ENCODE data around the gene LIPN.

The LIPN gene

GRCh38 chr10:88803641-88804040 lies 43.8 kb downstream of the LIPN start:
- H4K20me1 ChIP-seq (ENCODE audit: insufficient read depth, low read length) = no peaks in the 10 kb centered on the region
- H3K4me3 ChIP-seq (ENCODE audit: low read length) = no peak overlapping the region
- H3K9me3 ChIP-seq (ENCODE audit: insufficient read depth, low read length) = no peaks in the 10 kb centered on the region
- H3K27ac ChIP-seq (ENCODE audit: low read length) = no peak overlapping the region
- H3K36me3 ChIP-seq (replicated peaks; ENCODE audit: low read depth, low read length) = no peaks in the 10 kb centered on the region
- H2AFZ ChIP-seq (ENCODE audit: low read depth, low read length) = no peak overlapping the region
- no peaks in the 10 kb centered on the region for H3K4me1 ChIP-seq (ENCODE audit: low read length)
- no peaks in the 10 kb centered on the region for H3K27me3 ChIP-seq (ENCODE audit: low read depth, low read length)
- H3K4me2 ChIP-seq (ENCODE audit: low read length) = no peak overlapping the region
- H3K79me2 ChIP-seq (ENCODE audit: low read length) = no peaks in the 10 kb centered on the region
- no peak overlapping the region for H3K9ac ChIP-seq (ENCODE audit: low read length)
- TF ChIP-seq EZH2phosphoT487 (IDR thresholded peaks at IDR 0.05; ENCODE audit: low read depth) (no peak), CTCF (IDR thresholded peaks at IDR 0.05; ENCODE audit: low read depth, low read length) (no peak)

GRCh38 chr10:88804083-88804812 lies 44.4 kb downstream of the LIPN start:
- no peak overlapping the region for H3K27ac ChIP-seq (ENCODE audit: low read length)
- H3K9me3 ChIP-seq (ENCODE audit: insufficient read depth, low read length) = no peaks in the 10 kb centered on the region
- H3K4me1 ChIP-seq (ENCODE audit: low read length) = no peaks in the 10 kb centered on the region
- no peaks in the 10 kb centered on the region for H3K27me3 ChIP-seq (ENCODE audit: low read depth, low read length)
- H3K4me2 ChIP-seq (ENCODE audit: low read length) = no peak overlapping the region
- TF ChIP-seq EZH2phosphoT487 (IDR thresholded peaks at IDR 0.05; ENCODE audit: low read depth) = no peak
- no peak for TF ChIP-seq CTCF (IDR thresholded peaks at IDR 0.05; ENCODE audit: low read depth, low read length)
- no peak overlapping the region for H3K4me3 ChIP-seq (ENCODE audit: low read length)
- H3K79me2 ChIP-seq (ENCODE audit: low read length) = no peaks in the 10 kb centered on the region
- no peaks in the 10 kb centered on the region for H4K20me1 ChIP-seq (ENCODE audit: insufficient read depth, low read length)
- H3K9ac ChIP-seq (ENCODE audit: low read length) = no peak overlapping the region
- H3K36me3 ChIP-seq (replicated peaks; ENCODE audit: low read depth, low read length) = no peaks in the 10 kb centered on the region
- H2AFZ ChIP-seq (ENCODE audit: low read depth, low read length) = no peak overlapping the region

GRCh38 chr10:88805361-88805760 lies 45.5 kb downstream of the LIPN start:
- Histone ChIP-seq H3K9me3 (ENCODE audit: insufficient read depth, low read length) (no peaks in the 10 kb centered on the region), H3K27ac (ENCODE audit: low read length) (no peak overlapping the region), H3K4me2 (ENCODE audit: low read length) (no peak overlapping the region), H2AFZ (ENCODE audit: low read depth, low read length) (no peak overlapping the region), H3K27me3 (ENCODE audit: low read depth, low read length) (no peaks in the 10 kb centered on the region), H3K4me1 (ENCODE audit: low read length) (peaks cover 9% of the 10 kb centered on the region), H3K9ac (ENCODE audit: low read length) (no peak overlapping the region), H4K20me1 (ENCODE audit: insufficient read depth, low read length) (no peaks in the 10 kb centered on the region), H3K4me3 (ENCODE audit: low read length) (no peak overlapping the region), H3K79me2 (ENCODE audit: low read length) (no peaks in the 10 kb centered on the region), H3K36me3 (replicated peaks; ENCODE audit: low read depth, low read length) (no peaks in the 10 kb centered on the region)
- TF ChIP-seq EZH2phosphoT487 (IDR thresholded peaks at IDR 0.05; ENCODE audit: low read depth) = no peak
- TF ChIP-seq CTCF (IDR thresholded peaks at IDR 0.05; ENCODE audit: low read depth, low read length) = no peak

- Histone ChIP-seq H3K27ac (ENCODE audit: low read length) (no peak overlapping the region), H3K79me2 (ENCODE audit: low read length) (no peaks in the 10 kb centered on the region), H4K20me1 (ENCODE audit: insufficient read depth, low read length) (no peaks in the 10 kb centered on the region), H3K27me3 (ENCODE audit: low read depth, low read length) (no peaks in the 10 kb centered on the region), H3K4me3 (ENCODE audit: low read length) (no peak overlapping the region), H3K4me1 (ENCODE audit: low read length) (peaks cover 15% of the 10 kb centered on the region), H3K9ac (ENCODE audit: low read length) (no peak overlapping the region), H3K36me3 (replicated peaks; ENCODE audit: low read depth, low read length) (no peaks in the 10 kb centered on the region), H3K9me3 (ENCODE audit: insufficient read depth, low read length) (no peaks in the 10 kb centered on the region), H2AFZ (ENCODE audit: low read depth, low read length) (no peak overlapping the region), H3K4me2 (ENCODE audit: low read length) (no peak overlapping the region)
- no peak for TF ChIP-seq EZH2phosphoT487 (IDR thresholded peaks at IDR 0.05; ENCODE audit: low read depth)
- no peak for TF ChIP-seq CTCF (IDR thresholded peaks at IDR 0.05; ENCODE audit: low read depth, low read length)
Measured at GRCh38 chr10:88805924-88806323, 46.1 kb downstream of the LIPN start.

Data from OCI-LY3 (cell line).